Measurements from ENCODE around the gene MARK4.
"Not testable (repeated sequence)": the region's sequence is repeated elsewhere in the genome, so short reads cannot be mapped to it uniquely, and the experiment has no call there.

The MARK4 gene

GRCh38 chr19:45250832-45251451 is at the start of gene MARK4:
TSS of gene MARK4 (plus strand) at chr19:45251271. CDS start at chr19:45251589, 318 bp downstream.
- DNase-seq: peak; percentile 45

DNA sequence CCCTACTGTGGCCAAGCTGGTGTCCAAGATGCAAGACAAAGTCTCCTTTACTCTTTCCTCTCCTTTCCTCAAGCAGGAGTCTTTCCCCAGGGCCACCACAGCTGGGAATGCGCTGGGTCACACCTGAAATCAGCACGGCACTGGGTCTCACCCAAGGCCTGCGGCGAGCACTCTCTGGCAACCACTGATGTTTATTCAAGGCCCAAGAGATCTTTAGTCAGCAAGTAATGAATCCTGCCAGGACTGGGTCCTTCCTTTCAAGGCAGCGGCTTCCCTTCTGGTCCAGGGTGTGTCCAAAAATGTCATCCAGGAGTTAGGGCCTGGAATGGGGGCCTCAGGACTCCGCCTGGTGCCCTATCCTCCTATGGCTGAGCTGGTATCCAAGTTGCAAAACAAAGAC is 48.4 kb upstream of the MARK4 start:
- no peak for DNase-seq

GRCh38 chr19:45205810-45206209 is 45.3 kb upstream of the MARK4 start:
- DNase-seq: no peak

DNA sequence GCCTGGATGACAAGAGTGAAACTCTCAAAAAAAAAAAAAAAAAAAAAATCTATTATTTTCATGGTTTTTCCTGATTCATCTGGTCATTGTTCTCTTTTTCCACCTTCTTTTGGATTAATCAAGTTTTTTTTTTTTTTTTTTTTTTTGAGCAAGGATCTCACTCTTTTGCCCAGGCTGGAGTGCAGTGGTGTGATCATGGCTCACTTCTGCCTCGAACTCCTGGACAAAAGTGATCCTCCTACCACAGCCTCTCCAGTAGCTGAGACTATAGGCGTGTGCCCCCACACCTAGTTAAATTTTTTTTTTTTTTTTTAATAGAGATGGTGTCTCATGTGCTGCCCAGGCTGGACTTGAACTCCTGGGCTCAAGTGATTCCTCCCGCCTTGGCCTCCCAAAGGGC is 44.7 kb upstream of the MARK4 start:
- no peak for DNase-seq

DNA sequence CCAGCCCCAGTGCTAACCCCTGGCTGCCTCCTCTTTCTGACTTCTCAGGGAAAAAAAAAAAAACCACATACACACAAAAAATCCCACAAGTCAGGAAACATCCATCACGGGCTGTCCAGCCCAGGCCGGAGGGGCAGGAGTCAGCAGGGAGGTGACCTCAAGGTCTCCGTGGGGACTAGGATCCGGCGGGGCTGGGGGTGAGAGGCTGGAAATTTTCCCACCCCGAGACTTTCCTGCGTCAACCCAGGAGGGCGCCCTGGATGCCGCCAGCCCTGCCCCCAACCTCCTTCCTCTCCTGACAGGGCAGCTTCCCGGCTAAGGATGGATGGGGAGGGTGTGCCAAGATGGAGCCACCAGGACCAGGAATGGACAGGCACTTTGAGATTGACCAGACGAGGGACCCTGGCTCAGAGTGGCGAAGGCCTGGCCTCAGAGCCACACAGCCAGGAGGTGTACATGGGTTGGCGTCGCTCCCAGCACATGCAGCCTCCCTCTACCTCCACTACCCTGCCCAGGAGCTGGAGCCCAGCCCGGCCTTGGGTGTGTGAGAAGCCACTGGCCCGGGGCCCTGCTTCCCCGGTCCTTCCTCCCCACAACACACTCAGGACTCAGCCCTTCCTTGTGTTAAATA is 39.2 kb upstream of the MARK4 start:
- DNase-seq: no peak

GRCh38 chr19:45213031-45213430 is 38.0 kb upstream of the MARK4 start:
- no peak for DNase-seq

DNA sequence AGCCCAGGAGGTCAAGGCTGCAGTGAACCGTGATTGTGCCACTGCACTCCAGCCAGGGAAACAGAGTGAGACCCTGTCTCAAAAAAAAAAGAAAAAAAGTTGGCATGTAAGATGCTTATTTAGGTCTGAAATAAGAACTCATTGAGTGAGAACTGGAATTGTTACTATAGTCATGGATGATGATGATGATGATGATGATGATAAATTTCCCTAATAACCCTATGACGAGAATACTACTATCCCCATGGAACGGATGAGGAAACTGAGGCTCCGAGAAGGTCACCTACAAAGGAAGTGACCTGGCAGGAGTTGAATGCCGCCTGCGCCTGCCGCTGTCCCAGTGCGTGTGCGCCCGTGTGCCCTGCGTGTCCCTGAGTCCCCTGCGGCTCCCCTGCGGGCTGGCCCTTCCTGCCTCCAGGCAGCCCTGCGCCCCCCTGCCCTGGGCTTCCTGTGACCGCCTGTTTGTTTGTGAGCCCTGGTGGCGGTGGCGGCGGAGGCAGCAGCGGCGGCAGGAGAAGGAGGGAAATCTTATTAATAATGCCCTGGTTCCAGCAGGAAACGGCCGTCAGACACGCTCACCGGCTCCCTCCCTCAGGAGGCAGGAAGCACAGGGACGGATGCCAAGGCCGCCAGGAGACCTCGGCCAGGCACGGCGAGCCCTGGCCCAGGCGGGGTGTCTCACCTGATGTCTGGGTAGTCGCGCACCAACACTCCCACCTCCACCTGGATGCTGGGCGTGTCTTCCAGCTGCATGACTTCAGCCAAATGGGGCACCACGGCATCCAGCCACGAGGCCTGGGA is 35.5 kb upstream of the MARK4 start:
- no peak for DNase-seq

DNA sequence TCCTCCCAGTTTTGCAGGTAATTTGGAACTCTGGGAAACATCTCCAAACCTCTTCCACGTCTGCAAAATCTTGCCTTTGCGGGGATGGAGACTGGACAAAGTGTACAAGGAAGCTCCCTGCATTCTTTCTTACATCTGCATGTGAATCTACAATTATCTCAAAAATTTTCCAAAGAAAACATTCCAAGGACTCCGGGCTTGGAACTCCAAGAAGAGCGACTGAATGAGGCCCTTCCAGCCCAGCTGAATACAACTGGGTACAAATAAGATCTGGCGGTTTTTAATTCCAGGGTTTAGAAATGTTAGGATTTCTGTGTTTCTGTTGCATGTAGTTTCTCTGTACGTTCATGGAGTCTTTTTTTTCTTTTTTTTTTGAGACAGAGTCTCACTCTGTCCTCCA is 34.4 kb upstream of the MARK4 start:
- no peak for DNase-seq

GRCh38 chr19:45217193-45217956 is 33.7 kb upstream of the MARK4 start:
- DNase-seq: no peak

DNA sequence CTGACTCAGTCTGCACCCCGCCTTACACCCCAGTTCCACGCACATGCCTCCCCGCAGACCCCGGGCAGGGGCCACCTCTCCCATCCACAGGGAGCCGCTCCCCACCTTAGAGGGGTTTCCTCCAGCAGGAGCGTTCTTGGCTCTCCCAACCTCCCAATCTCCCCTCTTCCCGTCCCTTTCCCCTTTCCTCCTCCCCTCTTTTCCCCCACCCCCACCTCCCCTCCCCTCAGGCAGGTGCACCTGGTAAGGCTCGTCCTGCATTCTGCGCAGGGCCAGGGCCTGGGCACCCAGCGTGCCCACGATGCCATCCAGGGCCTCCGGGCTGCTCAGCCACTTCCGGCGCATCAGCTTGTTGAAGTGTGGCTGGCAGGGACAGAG is 33.1 kb upstream of the MARK4 start:
- no peak for DNase-seq

DNA sequence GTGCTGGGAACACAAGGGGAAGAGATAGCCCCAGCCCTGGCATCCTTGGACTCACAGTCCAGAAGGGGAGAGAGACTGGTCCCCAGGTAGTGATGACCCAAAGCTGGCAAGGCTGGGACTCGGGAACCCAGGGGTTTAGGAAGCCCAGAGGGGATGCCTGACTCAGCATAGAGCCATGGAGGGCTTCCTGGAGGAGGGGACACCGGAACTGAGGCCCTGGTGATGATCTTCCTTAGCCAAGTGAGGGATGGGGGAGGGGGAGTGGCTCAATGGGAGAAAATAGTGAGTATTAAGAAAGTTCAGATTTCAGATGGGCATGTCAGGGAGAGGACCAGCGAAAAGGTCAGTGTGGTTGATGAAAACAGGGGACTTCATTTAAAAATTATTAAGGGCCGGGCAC is 32.6 kb upstream of the MARK4 start:
- DNase-seq: no peak

DNA sequence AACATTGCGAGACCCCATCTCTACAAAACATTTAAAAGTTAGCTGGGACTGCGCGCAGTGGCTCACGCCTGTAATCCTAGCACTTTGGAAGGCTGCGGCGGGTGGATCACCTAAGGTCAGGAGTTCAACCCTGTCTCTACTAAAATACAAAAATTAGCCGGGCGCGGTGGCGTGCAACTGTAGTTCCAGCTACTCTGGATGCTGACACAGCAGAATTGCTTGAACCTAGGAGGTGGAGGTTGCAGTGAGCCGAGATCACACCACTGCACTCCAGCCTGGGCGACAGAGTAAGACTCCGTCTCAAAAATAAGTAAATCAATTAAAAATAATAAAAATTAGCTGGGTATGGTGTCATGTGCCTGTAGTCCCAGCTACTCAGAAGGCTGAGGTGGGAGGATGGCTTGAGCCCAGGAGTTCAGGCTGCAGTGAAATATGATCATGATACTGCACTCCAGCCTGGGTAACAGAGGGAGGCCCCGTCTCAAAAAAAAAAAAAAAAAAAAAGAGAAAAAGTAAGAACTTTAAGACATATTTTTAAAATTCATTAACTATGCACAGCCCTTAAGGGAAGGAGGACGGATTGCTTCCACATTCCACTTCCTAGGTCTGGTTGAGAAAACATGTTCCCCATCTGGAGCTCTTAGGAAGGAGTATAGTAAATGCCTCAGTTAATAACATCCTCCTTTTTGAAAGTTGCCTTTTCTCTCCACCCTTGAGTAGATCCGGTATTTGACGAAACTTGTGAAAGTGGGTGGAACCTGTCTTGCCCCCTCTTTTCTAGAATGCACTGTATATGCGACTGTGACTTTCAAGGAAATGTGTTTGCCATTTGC is 31.9 kb upstream of the MARK4 start:
- no peak for DNase-seq

DNA sequence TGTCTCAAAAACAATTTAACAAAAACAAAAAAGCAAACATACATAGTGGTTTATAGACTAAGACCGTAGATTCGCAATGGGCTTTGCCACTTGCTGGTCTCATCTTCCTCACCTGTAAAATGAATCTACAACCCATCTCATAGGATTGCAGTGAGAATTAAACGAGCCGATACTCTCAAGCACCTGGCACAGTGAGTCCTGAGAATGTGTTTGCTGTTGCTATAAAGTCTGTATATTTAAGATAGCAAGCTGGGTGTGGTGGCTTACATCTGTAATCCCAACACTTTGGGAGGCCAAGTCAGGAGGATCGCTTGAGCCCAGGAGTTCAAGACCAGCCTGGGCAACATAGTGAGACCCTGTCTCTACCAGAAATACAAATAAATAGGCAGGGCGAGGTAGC is 28.3 kb upstream of the MARK4 start:
- DNase-seq: no peak

- no peak for DNase-seq
Observed at GRCh38 chr19:45223879-45224278, 27.2 kb upstream of the MARK4 start.

- no peak for DNase-seq
Observed at GRCh38 chr19:45224645-45225044, 26.4 kb upstream of the MARK4 start.

- not testable (repeated sequence) for DNase-seq
Observed at GRCh38 chr19:45229056-45229455, 22.0 kb upstream of the MARK4 start.

- DNase-seq: no peak
Observed at GRCh38 chr19:45231891-45232290, 19.2 kb upstream of the MARK4 start.

DNA sequence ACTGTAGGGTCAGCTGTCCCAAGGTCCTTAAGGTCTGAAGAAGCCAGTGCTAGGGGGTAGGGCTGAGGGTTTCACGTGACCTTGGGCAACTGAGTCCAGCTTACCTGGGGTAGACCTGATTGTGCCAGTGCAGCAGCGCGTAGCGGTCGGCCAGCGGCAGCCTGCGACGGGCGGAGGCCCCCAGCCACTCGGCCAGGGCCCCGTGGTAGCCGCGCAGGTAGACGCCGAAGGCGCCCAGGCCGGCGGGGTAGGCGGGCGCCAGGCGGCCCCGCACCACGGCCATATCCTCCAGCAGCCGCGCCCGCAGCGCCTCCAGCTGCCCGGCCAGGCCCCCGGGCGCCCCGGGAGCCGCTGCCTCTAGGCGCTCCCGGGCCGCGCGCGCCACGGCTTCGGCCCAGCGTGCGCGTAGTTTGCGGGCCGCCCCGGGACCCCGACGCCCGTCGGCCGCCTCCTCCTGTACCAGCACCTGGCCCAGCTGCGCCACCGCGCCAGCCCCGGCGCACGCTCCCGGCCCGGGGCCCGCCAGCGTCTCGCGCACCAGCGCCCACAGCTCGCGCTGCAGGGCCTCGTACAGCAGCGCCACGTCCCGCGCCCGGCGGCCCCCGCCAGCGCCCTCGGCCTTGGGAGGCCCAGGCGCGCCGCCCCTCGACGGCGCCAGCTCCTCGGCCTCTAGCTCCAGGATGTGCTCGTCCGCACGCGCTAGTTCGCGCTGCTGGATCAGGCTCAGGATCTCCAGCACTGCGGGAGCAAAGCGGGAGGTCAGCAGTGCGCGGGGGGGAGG is 16.8 kb upstream of the MARK4 start:
- no peak for DNase-seq

DNA sequence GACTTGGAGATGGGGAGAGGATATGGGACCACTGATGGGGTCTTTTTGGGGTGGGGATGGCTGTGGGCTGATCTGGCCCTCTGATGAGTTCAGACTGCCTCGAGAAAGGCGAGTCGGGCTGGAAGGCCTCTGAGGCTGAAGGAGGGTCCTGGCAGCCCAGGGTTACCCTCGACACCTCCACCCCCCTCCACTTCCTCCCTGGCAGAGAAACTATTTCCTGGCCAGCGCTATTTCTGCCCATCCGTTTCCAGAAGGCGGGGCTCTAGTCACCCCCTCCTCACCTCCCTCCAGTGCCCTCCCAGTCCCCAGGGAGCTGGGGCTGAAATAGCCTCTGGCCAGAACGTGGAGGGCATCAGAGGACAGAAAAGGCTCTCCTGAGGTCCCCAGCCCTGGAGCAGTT is 15.6 kb upstream of the MARK4 start:
- no peak for DNase-seq

- no peak for DNase-seq
Observed at GRCh38 chr19:45238556-45238955, 12.5 kb upstream of the MARK4 start.

DNA sequence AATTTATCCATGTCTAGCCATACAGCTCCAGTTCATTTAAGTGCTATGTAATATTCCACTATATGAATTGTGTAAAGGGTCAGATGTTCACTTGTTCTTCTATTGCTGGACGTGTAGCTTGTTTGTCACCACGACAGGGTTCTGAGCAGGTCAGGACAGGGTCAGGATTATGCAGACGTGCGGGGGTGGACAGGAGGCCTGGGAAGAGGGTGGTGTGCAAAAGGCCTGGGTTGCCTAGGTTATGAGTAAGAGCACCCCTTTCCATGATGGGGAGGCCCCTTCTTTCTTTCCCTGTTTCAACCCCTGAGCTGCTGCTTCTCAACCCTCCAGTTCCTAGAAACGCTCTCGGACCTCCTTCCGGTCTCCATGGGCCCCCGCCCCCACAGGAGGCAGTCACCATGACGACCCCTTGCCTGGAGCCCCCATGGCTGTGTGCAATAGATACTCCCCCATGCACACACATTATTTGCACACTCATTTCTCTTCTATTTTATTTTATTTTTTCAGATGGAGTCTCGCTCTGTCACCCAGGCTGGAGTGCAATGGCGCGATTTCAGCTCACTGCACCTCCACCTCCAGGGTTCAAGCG is 7.8 kb upstream of the MARK4 start:
- no peak for DNase-seq

Measured in midbrain (tissue), 1 donor.